ENCODE measurements around the gene KCNQ1. TPM values are rescaled to one million over a fixed set of nuclear protein-coding genes. Genes with fewer than 3 reads are reported as not detected.

KCNQ1 gene
- total RNA-seq, 1 experiment from 2014 or later, result 0.71 TPM

DNA sequence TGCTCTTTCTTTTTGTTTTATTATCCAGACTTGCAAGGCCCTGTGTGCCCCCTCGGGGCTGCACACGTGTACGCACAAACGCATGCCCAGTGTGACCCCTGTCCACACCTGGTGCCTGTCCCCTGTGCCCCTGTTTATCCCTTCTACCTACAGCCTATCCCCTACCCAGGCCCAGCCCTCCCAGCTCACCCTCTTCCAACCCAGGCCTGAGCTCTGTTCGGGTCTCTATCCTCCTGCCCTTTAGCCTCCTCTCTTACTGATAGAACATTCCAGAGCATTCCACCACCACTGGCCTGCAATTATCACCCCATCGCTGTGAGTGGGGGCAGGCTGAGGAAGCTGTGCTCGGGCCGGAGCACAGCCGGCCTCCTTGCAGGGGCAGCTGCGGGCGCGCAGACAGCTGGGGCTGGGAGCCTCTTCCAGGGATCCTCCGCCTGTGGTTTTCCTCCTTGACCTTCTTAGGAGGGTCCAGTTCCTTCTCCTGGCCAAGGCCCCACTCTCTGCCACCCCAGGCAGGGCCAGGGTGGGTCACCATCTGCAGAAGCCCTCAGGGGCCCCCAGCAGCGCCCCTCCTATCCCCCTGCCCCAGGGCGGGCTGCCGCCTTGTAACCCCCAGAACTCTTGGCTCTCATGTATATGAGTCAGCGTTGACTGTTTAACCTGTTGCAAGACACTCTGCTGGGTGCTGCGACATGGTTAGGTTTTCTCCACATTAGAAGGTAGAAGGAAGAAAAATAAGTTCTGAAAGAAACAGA is 296.7 kb downstream of the KCNQ1 start:
- in situ Hi-C loops (cut with HindIII; ENCODE audit: low pct_unique_long_range_greater_than_20kb, low sequenced_read_pairs), result no loop called here
- DNase-seq (ENCODE audit: low read depth, low spot score), result no peak

DNA sequence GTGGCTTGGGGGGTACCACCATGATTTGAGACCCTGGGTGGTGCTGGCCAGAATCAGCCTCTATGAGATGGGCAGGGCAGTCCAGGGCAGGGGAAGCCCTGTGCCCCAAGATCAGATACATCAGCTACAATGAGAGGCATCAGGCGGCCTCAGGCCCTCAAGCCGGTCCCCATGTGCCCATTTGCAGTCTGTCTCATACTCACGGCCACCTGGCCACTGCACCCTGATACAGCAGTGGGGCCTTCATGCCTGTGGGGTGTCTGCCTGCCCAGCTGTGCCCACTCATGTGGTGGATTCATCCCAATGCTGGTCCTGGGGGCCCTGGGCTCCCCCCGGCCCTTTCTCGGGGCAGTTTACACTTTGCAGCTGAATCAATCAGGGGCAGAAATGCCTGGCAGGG is 297.4 kb downstream of the KCNQ1 start:
- no peak for DNase-seq (ENCODE audit: low read depth, low spot score)
- in situ Hi-C loops (cut with HindIII; ENCODE audit: low pct_unique_long_range_greater_than_20kb, low sequenced_read_pairs), result no loop called here

DNA sequence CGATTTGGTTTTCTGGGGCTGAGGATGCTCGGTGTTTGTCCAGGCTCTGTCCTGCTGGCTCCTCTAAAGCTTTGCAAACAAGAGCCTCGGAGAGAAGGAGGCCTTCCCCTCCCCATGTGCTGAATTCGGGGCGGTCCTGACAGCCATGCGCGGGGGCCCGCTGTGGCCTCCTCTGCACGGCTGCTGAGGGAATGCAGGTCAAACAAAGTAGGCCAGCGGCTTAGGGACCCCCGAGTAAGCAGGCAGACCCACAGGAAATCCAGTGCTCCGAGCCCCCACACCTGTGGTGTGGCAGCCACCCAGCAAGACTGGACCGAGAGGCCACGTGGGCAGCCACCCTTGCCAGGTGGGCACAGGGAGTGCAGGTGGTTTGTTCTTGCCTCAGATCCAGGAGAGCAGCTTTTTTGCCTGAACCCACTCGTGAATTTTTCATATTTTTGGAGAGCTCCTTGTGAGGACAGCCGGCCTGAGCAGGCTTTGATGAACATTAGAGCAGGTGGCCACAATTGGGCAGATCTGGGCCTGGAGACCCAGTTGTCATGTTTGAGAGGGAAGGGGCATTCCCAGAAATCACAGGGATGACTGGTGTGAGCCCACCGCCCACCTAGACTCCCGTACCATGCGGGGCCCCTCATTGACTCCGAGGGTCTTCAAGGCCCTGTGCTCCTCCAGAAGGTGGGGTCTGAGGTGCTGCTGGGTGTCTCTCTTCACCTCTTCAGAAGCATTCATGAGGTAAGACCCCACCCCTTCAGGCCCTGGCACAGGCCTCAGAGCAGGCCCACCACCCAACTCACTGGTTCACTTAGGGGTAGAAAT is 298.0 kb downstream of the KCNQ1 start:
- in situ Hi-C loops (cut with HindIII; ENCODE audit: low pct_unique_long_range_greater_than_20kb, low sequenced_read_pairs), result no loop called here
- DNase-seq (ENCODE audit: low read depth, low spot score), result no peak

DNA sequence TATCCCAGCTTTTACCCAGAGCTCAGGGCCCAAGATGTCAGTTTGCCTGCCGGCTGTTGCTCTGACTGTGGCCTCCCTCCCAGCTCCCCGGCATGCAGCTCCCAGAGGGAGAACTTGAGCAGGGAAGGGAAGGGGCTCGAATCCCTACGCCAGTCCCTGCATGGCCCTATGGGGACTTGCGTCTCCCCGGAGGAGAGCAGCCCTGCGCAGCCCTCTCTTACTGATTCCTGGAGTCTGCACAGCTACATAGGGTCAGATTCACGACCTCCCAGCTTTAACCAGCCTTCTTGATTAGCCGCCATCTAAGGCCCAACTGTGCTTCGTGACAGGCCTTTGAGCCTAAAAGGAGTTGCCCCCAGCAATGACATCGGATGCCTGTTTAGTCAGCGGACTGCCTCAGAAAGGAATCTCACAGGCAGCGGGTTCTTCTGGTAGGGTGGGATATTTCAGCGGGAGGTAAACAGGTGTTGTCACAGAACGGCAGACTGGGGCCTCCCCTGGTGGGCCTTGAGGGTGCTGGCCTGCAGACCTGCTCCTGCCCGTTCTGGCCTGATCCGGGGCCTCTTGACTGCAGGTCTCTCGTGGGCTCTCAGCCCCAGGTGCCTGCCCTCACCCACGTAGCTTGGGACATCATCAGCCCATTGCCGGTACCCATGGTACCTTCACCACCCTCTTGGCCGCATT is 298.8 kb downstream of the KCNQ1 start:
- no peak for DNase-seq (ENCODE audit: low read depth, low spot score)
- in situ Hi-C loops (cut with HindIII; ENCODE audit: low pct_unique_long_range_greater_than_20kb, low sequenced_read_pairs), result no loop called here

DNA sequence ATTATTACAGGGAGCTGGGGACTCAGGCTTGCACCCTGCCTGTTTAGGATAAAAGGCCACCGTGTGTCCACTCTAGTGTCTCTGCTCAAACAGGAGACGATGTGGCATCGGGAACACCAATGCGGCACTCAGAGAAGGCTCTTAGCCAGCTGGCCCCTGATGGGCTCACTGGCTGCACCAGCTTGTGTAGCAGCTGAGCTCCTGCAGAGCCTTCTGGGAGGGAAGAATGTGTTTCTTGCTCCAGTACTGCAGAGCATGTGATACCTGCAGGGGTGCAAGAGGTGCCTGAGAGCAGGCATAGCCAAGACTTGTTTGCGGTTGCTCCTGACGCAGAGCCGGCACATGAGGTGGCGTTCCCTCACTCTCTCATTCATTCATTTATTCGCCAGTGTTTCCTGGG is 299.4 kb downstream of the KCNQ1 start:
- in situ Hi-C loops (cut with HindIII; ENCODE audit: low pct_unique_long_range_greater_than_20kb, low sequenced_read_pairs), result no loop called here
- DNase-seq (ENCODE audit: low read depth, low spot score), result no peak

DNA sequence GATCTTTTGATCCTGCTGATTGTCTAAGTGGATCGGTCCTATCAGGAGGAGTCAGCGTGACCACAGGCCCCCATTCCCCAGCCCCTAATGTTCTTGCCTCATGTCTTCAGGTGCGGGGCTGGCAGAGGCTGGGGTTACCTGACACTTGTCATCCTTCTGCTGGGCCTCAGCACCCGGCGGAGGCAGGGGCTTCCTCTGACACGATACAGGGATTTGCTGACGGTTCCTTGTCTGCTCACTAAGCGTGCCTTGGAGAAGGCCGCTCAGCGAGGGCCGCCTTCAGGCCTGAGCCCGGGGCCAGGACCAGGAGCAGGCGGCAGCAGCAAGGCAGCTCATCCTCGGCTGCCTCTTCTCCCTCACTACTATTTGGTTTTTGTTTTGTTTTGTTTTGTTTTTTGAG is 300.7 kb downstream of the KCNQ1 start:
- in situ Hi-C loops (cut with HindIII; ENCODE audit: low pct_unique_long_range_greater_than_20kb, low sequenced_read_pairs), result no loop called here
- no peak for DNase-seq (ENCODE audit: low read depth, low spot score)

DNA sequence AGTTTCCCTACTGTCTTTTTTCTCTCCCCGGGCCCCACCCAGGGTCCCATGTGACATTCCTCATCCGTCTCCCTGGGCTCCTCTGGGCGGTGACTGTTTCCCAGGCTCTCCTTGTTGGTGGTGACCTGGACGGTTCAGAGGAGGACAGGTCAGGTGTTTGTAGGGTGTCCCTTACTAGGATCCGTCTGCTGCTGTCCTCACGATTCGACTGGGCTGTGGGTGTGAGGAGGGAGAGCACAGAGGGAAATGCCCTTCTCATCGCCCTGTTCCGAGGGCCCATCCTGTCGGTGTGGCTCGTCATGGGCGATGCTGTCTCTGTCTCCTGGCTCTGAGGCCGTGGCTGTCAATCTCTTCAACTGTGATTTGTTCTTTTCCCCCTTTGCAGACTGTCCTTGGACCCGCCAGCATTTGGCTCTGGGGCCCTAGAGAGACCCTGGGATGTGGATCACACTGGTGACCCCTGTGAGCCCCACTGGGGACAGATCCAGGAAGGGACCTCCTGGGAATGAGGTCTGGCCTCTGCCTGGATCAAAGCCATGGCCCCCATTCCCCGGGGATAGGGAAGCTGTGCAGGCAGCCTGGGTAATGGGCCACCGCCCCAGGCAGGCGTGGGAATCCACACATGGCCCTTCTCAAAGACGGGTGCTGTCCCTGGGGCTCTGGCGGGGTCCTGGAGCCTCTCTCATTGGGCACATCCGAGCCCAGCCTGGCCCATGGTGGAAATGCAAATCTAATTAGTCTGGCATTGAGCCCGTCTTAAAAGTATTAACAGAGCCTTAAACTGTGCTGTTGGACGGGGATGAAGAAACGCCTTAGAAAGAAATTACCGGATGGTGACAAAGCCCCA is 301.8 kb downstream of the KCNQ1 start:
- in situ Hi-C loops (cut with HindIII; ENCODE audit: low pct_unique_long_range_greater_than_20kb, low sequenced_read_pairs), result no loop called here

DNA sequence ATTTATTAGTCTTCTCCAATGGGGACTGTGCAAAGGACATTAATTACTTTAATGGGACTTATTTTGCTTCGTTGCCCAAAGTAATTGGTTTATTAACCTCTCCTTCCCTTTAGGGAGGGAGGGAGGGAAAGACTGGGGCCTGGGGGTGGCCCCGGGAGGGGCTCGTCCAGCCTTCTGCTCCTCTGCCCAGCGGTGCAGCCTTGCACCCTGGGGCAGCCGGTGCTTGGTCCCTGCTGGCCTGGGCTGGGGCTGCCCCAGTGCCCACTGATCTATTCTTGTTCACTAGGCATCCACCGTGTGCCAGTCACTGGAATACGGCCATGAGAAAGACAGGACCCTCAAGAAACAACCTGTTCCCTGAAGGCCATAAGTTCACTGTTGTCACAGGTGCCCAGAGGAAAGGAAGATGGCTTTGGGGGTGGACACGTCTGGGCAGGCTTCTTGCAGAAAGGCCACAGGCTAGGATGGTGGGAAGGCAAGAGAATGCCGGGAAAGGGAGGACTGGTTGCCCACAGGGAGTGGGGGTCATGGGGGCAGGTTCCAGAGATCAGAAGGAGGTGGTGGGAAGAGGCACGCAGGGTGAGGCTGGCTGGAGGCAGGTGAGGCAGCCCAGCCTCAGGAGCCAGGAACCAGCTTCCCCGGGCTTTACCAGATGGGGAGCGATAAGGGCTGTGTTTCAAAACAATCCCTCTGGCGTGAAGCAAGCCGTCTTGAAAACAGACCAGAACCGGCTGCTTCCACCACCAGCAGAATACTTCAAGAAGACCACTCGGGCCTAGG is 302.6 kb downstream of the KCNQ1 start:
- no peak for DNase-seq (ENCODE audit: low read depth, low spot score)
- in situ Hi-C loops (cut with HindIII; ENCODE audit: low pct_unique_long_range_greater_than_20kb, low sequenced_read_pairs), result no loop called here

More for the DNA sequence above, 301.8 kb downstream of the KCNQ1 start:
- DNase-seq (ENCODE audit: low read depth, low spot score), result no peak

DNA sequence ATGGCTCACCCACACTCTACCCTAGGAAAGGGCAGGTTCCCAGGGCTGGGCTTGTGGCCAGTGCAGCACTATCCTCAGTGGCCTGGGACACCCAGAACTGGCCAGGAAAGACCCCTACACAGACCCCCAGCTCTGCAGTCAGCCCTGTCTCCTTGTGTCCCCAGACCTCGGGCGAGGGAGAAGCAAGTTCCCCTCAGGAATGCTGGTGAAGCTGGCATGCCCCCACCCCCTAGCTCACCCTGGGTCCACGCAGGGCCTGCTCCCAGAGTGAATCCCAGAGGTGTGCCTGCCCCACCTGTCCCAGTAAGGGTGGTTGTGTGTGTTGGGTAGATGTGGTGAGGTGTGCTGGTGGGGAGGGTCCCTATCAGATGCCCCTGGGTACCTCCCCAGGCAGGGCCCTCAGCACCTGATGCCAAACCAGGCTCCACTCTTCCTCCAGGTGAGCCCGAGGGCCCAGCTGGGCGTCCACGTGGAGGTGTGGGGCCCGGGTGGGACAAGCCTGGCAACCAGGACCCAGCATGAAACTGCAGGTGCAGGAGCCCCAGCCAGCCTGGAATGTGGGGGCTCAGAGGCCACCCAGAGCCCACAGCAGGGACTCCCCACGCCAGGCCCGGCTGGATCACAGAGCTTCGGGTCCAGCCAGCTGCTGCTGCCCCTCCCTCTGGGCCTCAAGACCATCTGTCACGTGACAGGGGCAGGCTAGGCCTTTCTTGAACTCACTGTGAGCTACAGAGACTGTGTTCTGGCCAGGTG is 303.4 kb downstream of the KCNQ1 start:
- in situ Hi-C loops (cut with HindIII; ENCODE audit: low pct_unique_long_range_greater_than_20kb, low sequenced_read_pairs), result no loop called here
- no peak for DNase-seq (ENCODE audit: low read depth, low spot score)

DNA sequence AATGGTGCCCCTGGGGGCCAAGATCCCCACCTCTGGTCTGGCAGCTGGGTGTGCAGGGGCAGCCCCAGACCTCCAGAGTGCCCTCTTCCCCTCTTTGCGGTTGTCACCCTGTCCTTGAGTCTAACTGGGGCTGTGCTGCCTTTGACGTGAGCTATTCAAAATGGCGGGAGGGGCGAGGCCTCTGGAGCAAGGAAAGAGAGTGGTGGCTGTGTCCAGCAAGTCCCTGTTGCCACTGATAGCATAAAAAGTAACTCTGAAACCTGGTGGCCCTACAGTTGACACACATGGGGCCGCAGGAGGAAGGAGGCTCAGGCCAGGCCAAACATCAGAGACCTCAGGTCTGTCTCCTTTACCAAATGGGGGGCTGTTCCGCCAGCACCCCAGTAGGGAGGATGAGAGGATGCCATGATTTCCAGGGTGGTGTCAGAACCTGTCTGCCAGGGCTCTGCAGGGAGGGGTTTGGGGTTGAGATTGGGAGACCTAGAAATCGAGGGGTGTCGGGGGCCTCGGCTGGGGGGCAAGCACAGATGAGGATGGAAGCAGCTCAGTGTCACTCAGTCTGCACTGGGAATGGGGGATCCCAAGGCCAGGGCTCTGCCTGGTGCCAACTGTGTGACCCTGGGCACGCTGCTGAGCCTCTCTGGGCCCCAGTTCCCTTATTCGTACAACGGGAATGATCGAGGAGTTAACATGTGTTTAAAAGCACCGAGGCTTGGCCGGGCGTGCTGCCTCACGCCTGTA is 304.2 kb downstream of the KCNQ1 start:
- in situ Hi-C loops (cut with HindIII; ENCODE audit: low pct_unique_long_range_greater_than_20kb, low sequenced_read_pairs), result no loop called here
- no peak for DNase-seq (ENCODE audit: low read depth, low spot score)

DNA sequence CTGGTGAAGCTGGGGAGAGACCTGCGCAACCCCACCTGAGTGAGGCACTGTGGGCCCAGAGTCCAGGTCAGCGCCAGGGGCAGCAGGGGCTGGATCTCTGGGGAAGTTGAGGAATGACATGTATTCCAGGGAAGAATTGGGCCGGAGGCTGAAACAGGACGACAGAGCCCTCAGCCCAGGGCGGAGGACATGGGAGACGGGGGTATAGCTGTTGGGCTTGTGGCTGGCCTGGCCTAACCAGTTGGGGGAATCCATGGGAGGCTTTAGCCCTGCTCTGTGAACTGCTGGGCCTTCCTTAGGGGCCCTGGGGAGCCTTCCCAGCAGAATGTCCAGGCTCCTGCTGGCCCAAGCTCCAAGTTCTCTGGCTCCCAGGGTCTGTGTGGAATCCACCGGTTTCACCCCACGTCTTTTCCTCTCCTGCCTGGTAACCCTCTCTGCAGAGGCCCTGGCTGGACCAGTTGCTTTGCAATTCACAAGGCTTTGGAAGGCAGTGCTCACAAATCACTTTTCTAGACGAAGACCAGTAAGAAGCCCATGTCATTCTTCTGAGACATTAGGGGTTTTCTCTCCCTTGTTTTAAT is 305.4 kb downstream of the KCNQ1 start:
- DNase-seq (ENCODE audit: low read depth, low spot score), result no peak
- in situ Hi-C loops (cut with HindIII; ENCODE audit: low pct_unique_long_range_greater_than_20kb, low sequenced_read_pairs), result no loop called here

DNA sequence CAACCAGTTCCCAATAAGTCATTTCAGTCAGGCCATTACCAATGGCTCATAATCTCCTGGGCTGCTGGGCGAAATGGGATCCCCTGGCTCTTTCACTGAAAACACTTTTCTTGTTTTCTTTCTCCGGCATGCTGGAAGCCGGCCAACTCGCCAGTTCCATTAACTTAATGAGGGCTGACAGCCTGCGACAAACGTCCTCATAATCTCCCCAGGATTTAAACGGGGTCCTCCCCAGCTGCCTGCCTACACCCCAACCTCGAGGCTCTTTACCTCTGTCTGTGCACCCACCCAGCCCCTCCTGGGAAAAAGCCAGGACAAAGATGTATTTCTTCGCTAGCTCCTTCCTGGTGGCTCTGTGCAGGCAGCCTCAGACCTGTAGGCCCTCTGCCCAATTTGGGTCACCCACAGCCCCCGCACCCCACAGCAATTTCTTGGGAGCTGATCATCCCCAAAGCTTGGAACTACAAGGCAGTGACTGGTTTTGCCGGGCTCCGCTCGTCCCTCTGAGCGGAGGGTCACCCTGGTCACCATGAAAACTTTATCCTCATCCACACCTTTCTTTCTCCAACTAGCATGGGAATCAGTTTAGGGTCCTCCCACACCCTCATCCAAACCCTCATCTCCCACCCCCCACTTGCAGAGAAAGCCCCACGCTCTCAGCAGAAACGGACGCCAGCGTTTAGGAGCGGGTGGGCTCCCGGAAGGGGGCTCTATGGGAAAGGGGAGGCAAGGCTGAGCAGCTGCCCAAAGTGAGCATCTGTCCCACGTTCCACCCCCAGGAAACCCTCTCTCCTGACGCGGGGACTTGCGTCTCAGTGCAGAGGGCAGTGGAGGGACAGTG is 306.1 kb downstream of the KCNQ1 start:
- in situ Hi-C loops (cut with HindIII; ENCODE audit: low pct_unique_long_range_greater_than_20kb, low sequenced_read_pairs), result no loop called here

DNA sequence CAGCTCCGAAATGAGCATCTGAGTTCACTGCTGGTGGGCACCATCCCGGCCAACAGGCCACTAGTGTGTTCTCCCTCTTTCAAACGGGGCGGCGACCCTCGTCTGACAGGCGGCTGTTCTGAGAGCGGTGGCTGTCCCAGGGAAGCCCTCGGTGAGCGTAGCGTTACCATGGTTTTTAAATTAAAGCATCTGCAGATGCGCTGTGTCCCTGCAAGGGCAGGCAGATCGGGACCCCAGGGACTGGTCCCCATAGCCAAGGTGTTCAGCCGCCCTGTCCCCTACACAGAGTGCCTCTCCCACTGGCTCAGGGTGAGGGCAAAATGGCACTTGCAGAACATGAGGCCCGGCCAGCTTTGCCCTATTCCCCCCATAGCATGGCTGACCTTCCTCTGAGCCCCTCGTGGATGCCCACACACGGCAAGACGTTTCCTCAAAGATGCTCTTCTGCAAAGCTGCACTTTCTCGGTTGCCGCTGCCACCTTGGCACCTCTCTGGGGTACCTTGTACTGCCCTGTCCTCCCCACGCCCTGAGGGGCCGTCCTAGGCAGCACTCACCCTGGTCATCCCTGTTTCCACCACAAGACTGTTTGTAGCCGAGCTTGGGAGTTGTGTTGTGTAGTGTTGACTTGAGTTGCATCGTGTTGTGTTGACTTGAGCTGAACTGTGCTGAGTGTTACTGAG is 306.9 kb downstream of the KCNQ1 start:
- DNase-seq (ENCODE audit: low read depth, low spot score), result no peak
- in situ Hi-C loops (cut with HindIII; ENCODE audit: low pct_unique_long_range_greater_than_20kb, low sequenced_read_pairs), result no loop called here

More for the DNA sequence above, 306.1 kb downstream of the KCNQ1 start:
- no peak for DNase-seq (ENCODE audit: low read depth, low spot score)

DNA sequence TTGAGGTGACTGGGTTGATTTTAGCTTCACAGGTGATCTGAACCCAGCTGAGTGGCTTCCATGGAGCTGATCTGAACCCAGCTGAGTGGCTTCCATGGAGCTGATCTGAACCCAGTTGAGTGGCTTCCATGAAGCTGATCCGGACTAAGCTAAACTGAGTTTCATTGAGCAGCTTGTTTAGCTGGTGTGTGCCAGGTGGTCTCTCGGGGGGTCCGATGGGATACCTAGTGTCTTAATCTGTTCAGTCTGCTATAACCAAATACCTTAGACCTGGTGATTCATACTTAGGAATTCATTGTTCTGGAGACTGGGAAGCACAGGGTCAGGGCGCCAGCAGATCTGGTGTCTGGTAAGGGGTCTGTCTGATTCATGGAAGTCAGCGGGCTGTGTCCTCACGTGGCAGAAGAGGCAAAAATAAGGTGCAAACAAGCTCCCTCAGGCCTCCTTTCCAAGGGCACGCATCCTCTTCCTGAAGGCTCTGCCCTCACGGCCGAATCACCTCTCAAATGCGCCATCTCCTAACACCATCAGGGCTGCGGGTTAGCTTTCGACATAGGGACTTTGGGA is 307.5 kb downstream of the KCNQ1 start:
- in situ Hi-C loops (cut with HindIII; ENCODE audit: low pct_unique_long_range_greater_than_20kb, low sequenced_read_pairs), result no loop called here
- no peak for DNase-seq (ENCODE audit: low read depth, low spot score)

Measured in SK-MEL-5 (cell line).